Adrenal gland (tissue), 12 donors: Measurements from ENCODE around the gene WNT5A. TPM values are rescaled to one million over a fixed set of nuclear protein-coding genes. Genes with fewer than 3 reads are reported as not detected.

Experiments
- DNase-seq, 7 donors: peaks; one replicate each; pipeline ENCODE4 v3.0.0-alpha.2; 2019 to 2020
- H3K27ac ChIP-seq, 5 donors: fragments of 200-600 bp; sonication (generic) in 4 of 5; 1 replicate in 3 of 5; 2 replicates in 2 of 5; pipeline versions ENCODE4 v1.5.1 to v1.8.0; 2016 to 2020; ENCODE audit warnings: mild to moderate bottlenecking in 1 of 5
- H3K27me3 ChIP-seq: fragments of 200-600 bp; 2 replicates; pipeline ENCODE4 v1.8.0; 2021
- H3K36me3 ChIP-seq, 2 donors: fragments of 200-600 bp; replicated peaks in 1 of 2; 1 replicate in 1 of 2; 2 replicates in 1 of 2; pipeline versions ENCODE4 v1.5.1 to v1.8.0; 2018 to 2022
- H3K4me1 ChIP-seq, 2 donors: fragments of 200-600 bp; replicated peaks in 1 of 2; 1 replicate in 1 of 2; 2 replicates in 1 of 2; pipeline versions ENCODE4 v1.5.1 to v1.8.0; 2018 to 2021
- H3K4me3 ChIP-seq, 4 donors: fragments of 200-600 bp; sonication (generic) in 3 of 4; one replicate each; pipeline ENCODE4 v1.5.1; 2016 to 2018
- H3K9me3 ChIP-seq, 3 donors: fragments of 200-600 bp; sonication (generic) in 1 of 3; replicated peaks in 1 of 3; 1 replicate in 2 of 3; 2 replicates in 1 of 3; pipeline versions ENCODE4 v1.5.1 to v1.8.0; 2016 to 2021
- CTCF ChIP-seq, 6 experiments: fragments of 450-650 bp in 4 of 6; fragments of 200-600 bp in 2 of 6; sonication (generic) in 1 of 6; IDR thresholded peaks; 1 replicate in 5 of 6; 2 replicates in 1 of 6; pipeline versions ENCODE4 v1.5.1 to v1.8.0; 2016 to 2021; ENCODE audit warnings: antibody characterized with exemption in 6 of 6, mild to moderate bottlenecking in 2 of 6, moderate library complexity in 1 of 6
- POLR2A ChIP-seq, 2 donors: fragments of 450-650 bp; IDR thresholded peaks; one replicate each; pipeline ENCODE4 v1.6.1; 2017; ENCODE audit warnings: antibody characterized with exemption in 2 of 2, mild to moderate bottlenecking in 2 of 2, moderate library complexity in 1 of 2
- WGBS, 4 donors: extraction: QIAGEN DNeasy Blood & Tissue Kit in 2 of 4; methylation state at CpG; one replicate each; pipeline versions ENCODE4 v1.1.5 to v1.1.7; 2013 to 2017; 5-methylcytosine and 5-hydroxymethylcytosine counted together
- intact Hi-C, 2 donors: fragments of 100-400 bp; cut with DNase I; formaldehyde crosslinking; loops; one replicate each; pipeline versions ENCODE4 v1.14.1 to v1.15.0; 2022 to 2023
- polyA plus RNA-seq, 3 donors: library from polyadenylated mRNA; stranded (reverse); fragments of 200-250 nt in 2 of 3; fragments of 350-450 nt in 1 of 3; fragmentation: Illumina TruSeq in 1 of 3; extraction: RNeasy Lipid Tissue Mini Kit (QIAGEN cat#74804) in 1 of 3; gene quantifications; one replicate each; pipeline ENCODE4 v1.2.3, GENCODE V29; 2013 to 2014
- total RNA-seq, 9 donors: library from RNA; depleted of rRNA in 4 of 9; stranded (reverse); fragments of >200 nt in 4 of 9; fragments of 120-200 nt in 1 of 9; fragmentation: NEBNext Ultra II Directional in 1 of 9; extraction: Animal tissue kit (Norgen Biotek cat#: 25700) in 1 of 9; gene quantifications; one replicate each; pipeline versions ENCODE4 v1.1.0 to v1.2.4, GENCODE V29; 2013 to 2023
- donor health status: healthy with polysubstance abuse.
- donor health status: Bipolar disorder and iron deficiency.
- donor health status: DM: yes; HTN: yes; CAD: no.
- donor health status: DM: no; HTN: no; CAD: no.
- donor health status: DM: no; HTN: no; CAD: no.
- donor health status: DM: yes; HTN: yes; CAD: no.

The WNT5A gene
- total and polyA plus RNA-seq, 12 donors: 0.54 to 16.2 (median 2.9) TPM

- no peaks in the 10 kb centered on the region for H3K36me3 ChIP-seq
- no peaks in the 10 kb centered on the region for H3K9me3 ChIP-seq
- intact Hi-C loops: no loop called here
- no peak for DNase-seq
- no peaks in the 10 kb centered on the region for H3K27me3 ChIP-seq
- H3K4me1 ChIP-seq: no peaks in the 10 kb centered on the region
- 59 to 73% (median 62%) methylated on average over 8 of the region's 8 CpGs for WGBS, 4 donors
- H3K27ac ChIP-seq: no peak overlapping the region
- TF ChIP-seq POLR2A (IDR thresholded peaks at IDR 0.05) (no peak), CTCF (IDR thresholded peaks at IDR 0.05) (no peak)
- H3K4me3 ChIP-seq: no peak overlapping the region
These were observed 15.4 kb downstream of the WNT5A start for GRCh38 chr3:55471522-55472280.

GRCh38 chr3:55471084-55471483 is 16.0 kb downstream of the WNT5A start:
- no peaks in the 10 kb centered on the region for H3K36me3 ChIP-seq
- H3K27ac ChIP-seq: no peak overlapping the region
- H3K9me3 ChIP-seq: no peaks in the 10 kb centered on the region
- H3K27me3 ChIP-seq: peaks cover 2% of the 10 kb centered on the region
- TF ChIP-seq CTCF (IDR thresholded peaks at IDR 0.05): no peak
- TF ChIP-seq POLR2A (IDR thresholded peaks at IDR 0.05): no peak
- DNase-seq: no peak
- no peak overlapping the region for H3K4me3 ChIP-seq
- WGBS, 4 donors: 71 to 100% (median 91%) methylated on average over 2 to 4 of the region's 4 CpGs
- intact Hi-C loops: no loop called here
- H3K4me1 ChIP-seq: no peaks in the 10 kb centered on the region

DNA sequence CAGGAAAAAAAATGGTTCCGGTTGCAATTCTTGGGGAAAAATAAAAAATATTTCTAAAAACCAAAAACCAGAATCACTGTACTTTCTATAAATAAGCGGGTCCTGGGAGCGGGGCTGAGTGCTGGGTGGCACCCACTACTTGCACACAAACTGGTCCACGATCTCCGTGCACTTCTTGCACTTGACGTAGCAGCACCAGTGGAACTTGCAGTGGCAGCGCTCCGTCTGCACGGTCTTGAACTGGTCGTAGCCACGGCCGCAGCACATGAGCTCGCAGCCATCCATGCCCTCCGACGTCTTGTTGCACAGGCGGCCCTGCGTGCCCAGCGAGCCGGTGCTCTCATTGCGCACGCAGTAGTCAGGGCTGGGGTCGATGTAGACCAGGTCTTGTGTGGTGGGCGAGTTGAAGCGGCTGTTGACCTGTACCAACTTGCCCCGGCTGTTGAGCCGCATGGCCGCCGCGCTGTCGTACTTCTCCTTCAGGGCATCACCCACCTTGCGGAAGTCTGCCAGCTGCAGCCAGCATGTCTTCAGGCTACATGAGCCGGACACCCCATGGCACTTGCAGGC is 17.1 kb downstream of the WNT5A start:
- Histone ChIP-seq H3K27me3 (peaks cover 3% of the 10 kb centered on the region), H3K9me3 (no peaks in the 10 kb centered on the region), H3K27ac (no peak overlapping the region), H3K36me3 (no peaks in the 10 kb centered on the region), H3K4me3 (no peak overlapping the region), H3K4me1 (no peaks in the 10 kb centered on the region)
- 91 to 96% (median 95%) methylated on average over 22 to 32 of the region's 32 CpGs for WGBS, 4 donors
- DNase-seq: no peak
- TF ChIP-seq POLR2A (IDR thresholded peaks at IDR 0.05): no peak
- TF ChIP-seq CTCF (IDR thresholded peaks at IDR 0.05): no peak
- intact Hi-C loops: no loop called here

GRCh38 chr3:55468251-55468650 is 18.9 kb downstream of the WNT5A start:
- Histone ChIP-seq H3K9me3 (no peaks in the 10 kb centered on the region), H3K4me3 (no peak overlapping the region), H3K27ac (no peak overlapping the region), H3K4me1 (no peaks in the 10 kb centered on the region), H3K27me3 (peaks cover 3% of the 10 kb centered on the region), H3K36me3 (no peaks in the 10 kb centered on the region)
- 49 to 68% (median 65%) methylated on average over 5 of the region's 5 CpGs for WGBS, 4 donors
- no peak for DNase-seq
- intact Hi-C loops: no loop called here
- TF ChIP-seq POLR2A (IDR thresholded peaks at IDR 0.05): no peak
- no peak for TF ChIP-seq CTCF (IDR thresholded peaks at IDR 0.05)
